Measurements from ENCODE around the gene GP1BA. TPM values are rescaled to one million over a fixed set of nuclear protein-coding genes. Genes with fewer than 3 reads are reported as not detected.
A peak's percentile ranks its signal among the peaks of the same experiment; 100 is the strongest.

Gene GP1BA
- total RNA-seq, 6 experiments from 2014 or later: 0.13 to 0.20 (median 0.15) TPM; not detected in 3

DNA sequence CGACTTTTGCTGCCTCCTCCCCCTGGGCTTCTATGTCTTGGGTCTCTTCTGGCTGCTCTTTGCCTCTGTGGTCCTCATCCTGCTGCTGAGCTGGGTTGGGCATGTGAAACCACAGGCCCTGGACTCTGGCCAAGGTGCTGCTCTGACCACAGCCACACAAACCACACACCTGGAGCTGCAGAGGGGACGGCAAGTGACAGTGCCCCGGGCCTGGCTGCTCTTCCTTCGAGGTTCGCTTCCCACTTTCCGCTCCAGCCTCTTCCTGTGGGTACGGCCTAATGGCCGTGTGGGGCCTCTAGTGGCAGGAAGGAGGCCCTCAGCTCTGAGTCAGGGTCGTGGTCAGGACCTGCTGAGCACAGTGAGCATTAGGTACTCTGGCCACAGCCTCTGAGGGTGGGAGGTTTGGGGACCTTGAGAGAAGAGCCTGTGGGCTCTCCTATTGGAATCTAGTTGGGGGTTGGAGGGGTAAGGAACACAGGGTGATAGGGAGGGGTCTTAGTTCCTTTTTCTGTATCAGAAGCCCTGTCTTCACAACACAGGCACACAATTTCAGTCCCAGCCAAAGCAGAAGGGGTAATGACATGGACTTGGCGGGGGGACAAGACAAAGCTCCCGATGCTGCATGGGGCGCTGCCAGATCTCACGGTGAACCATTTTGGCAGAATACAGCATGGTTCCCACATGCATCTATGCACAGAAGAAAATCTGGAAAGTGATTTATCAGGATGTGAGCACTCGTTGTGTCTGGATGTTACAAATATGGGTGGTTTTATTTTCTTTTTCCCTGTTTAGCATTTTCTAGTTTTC, 2.3 kb downstream of the GP1BA start:
- WGBS (ENCODE audit: insufficient coverage, low coverage, low lambda C conversion rate, missing lambda C conversion rate): 18% methylated on average over 14 of the region's 14 CpGs
- ATAC-seq (peak; percentile 51 to 70 (median 59)), DNase-seq (peak in 2 of 3 donors; percentile 53 to 76)
- H3K36me3 ChIP-seq: peaks cover 0 to 18% (median 2%) of the 10 kb centered on the region in 4 donors
- H3K4me1 ChIP-seq: peaks cover 0 to 21% (median 9%) of the 10 kb centered on the region in 4 donors
- no peaks in the 10 kb centered on the region for H3K27me3 ChIP-seq
- intact Hi-C loops (cut with DNase I): no loop called here
- H3K4me3 ChIP-seq: no peak overlapping the region
- H3K9me3 ChIP-seq: no peaks in the 10 kb centered on the region
- H3K27ac ChIP-seq: no peak overlapping the region
- TF ChIP-seq POLR2A (IDR thresholded peaks at IDR 0.05): no peak
- TF ChIP-seq, protein P1, sequence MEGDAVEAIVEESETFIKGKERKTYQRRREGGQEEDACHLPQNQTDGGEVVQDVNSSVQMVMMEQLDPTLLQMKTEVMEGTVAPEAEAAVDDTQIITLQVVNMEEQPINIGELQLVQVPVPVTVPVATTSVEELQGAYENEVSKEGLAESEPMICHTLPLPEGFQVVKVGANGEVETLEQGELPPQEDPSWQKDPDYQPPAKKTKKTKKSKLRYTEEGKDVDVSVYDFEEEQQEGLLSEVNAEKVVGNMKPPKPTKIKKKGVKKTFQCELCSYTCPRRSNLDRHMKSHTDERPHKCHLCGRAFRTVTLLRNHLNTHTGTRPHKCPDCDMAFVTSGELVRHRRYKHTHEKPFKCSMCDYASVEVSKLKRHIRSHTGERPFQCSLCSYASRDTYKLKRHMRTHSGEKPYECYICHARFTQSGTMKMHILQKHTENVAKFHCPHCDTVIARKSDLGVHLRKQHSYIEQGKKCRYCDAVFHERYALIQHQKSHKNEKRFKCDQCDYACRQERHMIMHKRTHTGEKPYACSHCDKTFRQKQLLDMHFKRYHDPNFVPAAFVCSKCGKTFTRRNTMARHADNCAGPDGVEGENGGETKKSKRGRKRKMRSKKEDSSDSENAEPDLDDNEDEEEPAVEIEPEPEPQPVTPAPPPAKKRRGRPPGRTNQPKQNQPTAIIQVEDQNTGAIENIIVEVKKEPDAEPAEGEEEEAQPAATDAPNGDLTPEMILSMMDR (IDR thresholded peaks at IDR 0.05): peak in 2 of 4 donors; percentile 26 to 31

GRCh38 chr17:4935650-4936049, 3.6 kb downstream of the GP1BA start:
- intact Hi-C loops (cut with DNase I): no loop called here
- peaks cover 0 to 18% (median 2%) of the 10 kb centered on the region in 4 donors for H3K36me3 ChIP-seq
- no peaks in the 10 kb centered on the region for H3K27me3 ChIP-seq
- no peaks in the 10 kb centered on the region for H3K9me3 ChIP-seq
- H3K4me3 ChIP-seq: no peak overlapping the region
- TF ChIP-seq, protein P1 (IDR thresholded peaks at IDR 0.05): no peak
- TF ChIP-seq POLR2A (IDR thresholded peaks at IDR 0.05): no peak
- DNase-seq (no peak), ATAC-seq (no peak)
- H3K27ac ChIP-seq: no peak overlapping the region
- H3K4me1 ChIP-seq: peaks cover 0 to 21% (median 9%) of the 10 kb centered on the region in 4 donors

DNA sequence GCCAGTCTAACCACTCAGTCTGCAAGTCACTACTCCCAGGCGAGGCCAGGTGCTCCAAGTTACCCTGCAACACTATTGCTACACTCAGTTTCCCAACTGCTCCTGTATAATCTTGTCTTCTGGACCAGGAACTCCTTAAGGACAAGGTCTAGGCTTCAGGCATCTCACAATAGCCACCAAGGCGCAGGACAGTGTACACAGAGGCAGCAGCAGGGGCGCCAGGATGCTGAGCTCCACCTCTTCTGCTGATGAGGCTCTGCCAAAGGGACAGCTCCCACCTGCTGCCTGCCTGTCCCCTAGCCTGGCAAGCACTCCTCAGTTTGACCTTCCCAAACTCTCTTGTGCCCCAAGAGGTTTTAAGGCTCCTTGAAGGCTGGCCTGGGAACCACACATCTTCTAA, 4.4 kb downstream of the GP1BA start:
- H3K4me3 ChIP-seq: no peak overlapping the region
- no peak for ATAC-seq
- TF ChIP-seq POLR2A (IDR thresholded peaks at IDR 0.05): no peak
- TF ChIP-seq, protein P1 (IDR thresholded peaks at IDR 0.05): no peak
- WGBS (ENCODE audit: insufficient coverage, low coverage, low lambda C conversion rate, missing lambda C conversion rate): 100% methylated on average over 2 of the region's 3 CpGs
- peaks cover 0 to 28% (median 12%) of the 10 kb centered on the region in 4 donors for H3K4me1 ChIP-seq
- H3K27ac ChIP-seq: no peak overlapping the region
- peaks cover 0 to 18% (median 2%) of the 10 kb centered on the region in 4 donors for H3K36me3 ChIP-seq
- no peaks in the 10 kb centered on the region for H3K9me3 ChIP-seq
- no peaks in the 10 kb centered on the region for H3K27me3 ChIP-seq
- no peak for DNase-seq
- intact Hi-C loops (cut with DNase I): no loop called here

DNA sequence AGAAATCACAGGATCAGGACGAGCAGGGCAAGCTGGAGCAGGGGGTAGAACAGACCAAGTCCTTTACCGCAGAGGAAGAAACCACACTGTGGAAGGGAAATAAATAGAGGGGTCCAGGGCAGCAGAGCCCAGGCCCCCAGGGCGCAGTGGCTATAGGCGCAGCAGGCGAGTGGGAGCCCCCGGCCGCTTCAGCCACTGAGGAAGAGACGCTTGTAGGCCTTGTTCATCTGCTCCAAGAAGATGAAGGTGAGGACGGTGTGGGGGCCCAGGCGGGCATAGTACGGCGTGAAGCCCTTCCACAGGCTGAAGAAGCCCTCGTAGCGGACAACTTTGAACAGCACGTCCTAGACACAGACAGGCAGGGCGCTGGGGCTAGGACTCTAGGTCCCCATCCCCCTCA, 5.5 kb downstream of the GP1BA start:
- Histone ChIP-seq H3K27ac (no peak overlapping the region), H3K4me3 (no peak overlapping the region), H3K4me1 (peaks cover 0 to 34% (median 14%) of the 10 kb centered on the region in 4 donors), H3K36me3 (peaks cover 0 to 22% (median 2%) of the 10 kb centered on the region in 4 donors), H3K9me3 (no peaks in the 10 kb centered on the region), H3K27me3 (no peaks in the 10 kb centered on the region)
- TF ChIP-seq, protein P1 (IDR thresholded peaks at IDR 0.05): no peak
- no peak for TF ChIP-seq POLR2A (IDR thresholded peaks at IDR 0.05)
- DNase-seq: no peak
- intact Hi-C loops (cut with DNase I): no loop called here
- ATAC-seq: no peak
- WGBS (ENCODE audit: insufficient coverage, low coverage, low lambda C conversion rate, missing lambda C conversion rate): no CpG with 5 or more reads among the region's 16 CpGs
